HUES48 (cell line): ENCODE measurements around the gene LAMA5.

Experiments
- H3K27ac ChIP-seq: one replicate; pipeline ENCODE4 v1.7.0; 2013; ENCODE audit warnings: low read depth, low read length, inconsistent platforms
- H3K27me3 ChIP-seq: 2 replicates; pipeline ENCODE4 v1.6.1; 2013; ENCODE audit warnings: mild to moderate bottlenecking, low read length; ENCODE audit not compliant: control insufficient read depth, insufficient read depth
- H3K36me3 ChIP-seq: 2 replicates; pipeline ENCODE4 v1.6.1; 2013; ENCODE audit warnings: low read length; ENCODE audit not compliant: control insufficient read depth, insufficient read depth
- H3K4me1 ChIP-seq: 2 replicates; pipeline ENCODE4 v1.6.1; 2013; ENCODE audit warnings: mild to moderate bottlenecking, low read length; ENCODE audit not compliant: control insufficient read depth, insufficient read depth
- H3K4me3 ChIP-seq: 2 replicates; pipeline ENCODE4 v1.5.1; 2013; ENCODE audit warnings: mild to moderate bottlenecking, low read depth, low read length
- H3K9ac ChIP-seq: 2 replicates; pipeline ENCODE4 v1.6.1; 2013; ENCODE audit warnings: mild to moderate bottlenecking, low read depth, low read length, moderate library complexity
- H3K9me3 ChIP-seq: 2 replicates; pipeline ENCODE4 v1.6.1; 2013; ENCODE audit warnings: low read length; ENCODE audit not compliant: control insufficient read depth, insufficient read depth

Gene LAMA5

DNA sequence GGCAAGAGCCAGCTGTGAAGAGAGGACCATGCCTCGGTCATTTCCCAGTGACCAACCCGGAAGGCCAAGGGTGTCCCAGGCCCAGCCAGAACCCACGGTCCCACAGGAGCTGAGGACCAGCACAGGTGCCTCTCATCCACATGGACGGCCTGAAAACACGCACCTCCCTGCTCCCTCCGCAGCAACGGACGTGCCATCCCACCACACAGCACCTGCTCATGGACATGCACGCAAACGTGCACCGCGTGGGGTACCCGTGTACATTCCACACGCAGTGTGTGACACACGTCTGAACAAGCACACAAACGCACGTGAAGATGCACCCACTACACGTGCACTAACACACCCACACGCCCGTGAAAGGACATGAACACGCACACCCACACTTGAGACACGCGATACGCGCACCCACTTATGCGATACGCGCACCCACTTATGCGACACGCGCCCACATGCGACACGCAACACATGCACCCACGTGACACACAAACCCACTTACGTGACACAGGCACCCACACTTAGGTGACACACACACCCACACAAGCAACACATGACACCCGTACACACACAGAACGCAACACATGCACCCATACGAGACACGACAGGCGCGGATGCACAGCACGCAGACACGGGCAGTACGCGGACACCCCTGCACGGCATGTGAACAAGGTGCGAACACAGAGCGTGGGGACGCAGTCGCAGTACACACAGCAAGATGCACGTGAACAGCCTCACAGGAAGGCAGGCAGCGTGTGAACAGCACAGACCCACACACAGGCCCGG is 30.1 kb downstream of the LAMA5 start:
- H3K27ac ChIP-seq, result no peak overlapping the region
- H3K4me3 ChIP-seq, result no peak overlapping the region
- no peaks in the 10 kb centered on the region for H3K9me3 ChIP-seq
- H3K27me3 ChIP-seq, result no peaks in the 10 kb centered on the region
- no peak overlapping the region for H3K9ac ChIP-seq
- peaks cover 90% of the 10 kb centered on the region for H3K36me3 ChIP-seq
- H3K4me1 ChIP-seq, result no peaks in the 10 kb centered on the region

DNA sequence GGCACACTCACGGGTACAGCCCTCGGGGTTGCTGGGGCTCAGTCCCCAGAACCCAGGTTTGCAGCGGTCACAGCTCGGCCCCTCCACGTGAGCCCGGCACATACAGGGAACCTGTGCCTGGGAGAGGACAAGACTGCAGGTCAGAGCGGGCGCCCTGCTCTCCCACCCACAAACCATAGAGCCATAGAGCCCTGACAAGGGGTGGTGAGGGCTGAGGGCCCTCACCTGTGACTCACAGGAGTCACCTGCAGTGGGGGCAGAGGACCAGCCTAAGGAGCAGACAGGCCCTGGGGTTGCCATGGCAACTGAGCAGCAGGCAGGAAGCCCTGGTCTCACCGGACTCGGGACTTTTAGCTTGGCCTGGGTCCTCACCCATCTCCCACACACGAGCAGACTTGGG is 30.8 kb downstream of the LAMA5 start:
- H3K4me3 ChIP-seq, result no peak overlapping the region
- H3K36me3 ChIP-seq, result peaks cover 90% of the 10 kb centered on the region
- no peaks in the 10 kb centered on the region for H3K4me1 ChIP-seq
- no peaks in the 10 kb centered on the region for H3K9me3 ChIP-seq
- H3K27ac ChIP-seq, result no peak overlapping the region
- no peak overlapping the region for H3K9ac ChIP-seq
- H3K27me3 ChIP-seq, result no peaks in the 10 kb centered on the region

DNA sequence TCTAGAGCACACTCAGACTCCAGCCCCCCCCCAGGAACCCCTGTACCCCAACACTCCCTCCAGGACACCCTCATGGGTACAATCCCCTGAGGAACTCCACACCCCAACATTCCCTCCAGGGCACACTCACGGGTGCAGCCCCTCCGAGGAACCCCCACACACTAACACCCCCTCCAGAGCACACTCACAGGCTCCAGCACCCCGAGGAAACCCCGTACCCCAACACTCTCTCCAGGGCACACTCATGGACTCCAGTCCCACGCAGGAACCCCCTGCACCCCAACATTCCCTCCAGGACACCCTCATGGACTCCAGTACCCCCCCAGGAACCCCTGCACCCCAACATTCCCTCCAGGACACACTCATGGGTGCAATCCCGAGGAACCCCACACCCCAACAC is 31.6 kb downstream of the LAMA5 start:
- Histone ChIP-seq H3K27ac (no peak overlapping the region), H3K9me3 (no peaks in the 10 kb centered on the region), H3K4me1 (no peaks in the 10 kb centered on the region), H3K36me3 (peaks cover 89% of the 10 kb centered on the region), H3K9ac (no peak overlapping the region), H3K27me3 (no peaks in the 10 kb centered on the region), H3K4me3 (no peak overlapping the region)

DNA sequence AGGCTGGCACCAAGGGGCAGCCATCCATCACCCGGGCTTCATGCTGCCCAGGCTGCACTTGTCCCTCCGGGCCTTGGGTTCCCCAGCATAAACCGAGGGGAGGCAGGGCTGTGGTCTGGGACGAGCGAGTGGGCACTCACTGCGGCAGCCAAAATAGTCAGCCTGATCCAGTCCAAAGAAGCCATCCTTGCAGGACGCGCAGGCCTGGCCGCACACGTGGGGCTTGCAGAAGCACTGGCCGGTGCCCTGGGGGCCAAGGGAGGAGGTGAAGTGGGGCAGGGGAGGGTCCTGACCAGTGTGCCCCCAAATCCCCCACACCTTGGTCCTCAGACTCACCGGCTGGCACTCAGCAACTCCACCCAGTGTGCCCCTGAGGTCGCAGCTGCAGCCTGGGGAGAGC is 32.2 kb downstream of the LAMA5 start:
- Histone ChIP-seq H3K4me1 (no peaks in the 10 kb centered on the region), H3K9me3 (no peaks in the 10 kb centered on the region), H3K9ac (no peak overlapping the region), H3K27me3 (no peaks in the 10 kb centered on the region), H3K4me3 (no peak overlapping the region), H3K36me3 (peaks cover 91% of the 10 kb centered on the region), H3K27ac (no peak overlapping the region)

GRCh38 chr20:62333820-62334595 is 33.1 kb downstream of the LAMA5 start:
- Histone ChIP-seq H3K4me3 (no peak overlapping the region), H3K9ac (no peak overlapping the region), H3K36me3 (peaks cover 93% of the 10 kb centered on the region), H3K9me3 (no peaks in the 10 kb centered on the region), H3K4me1 (no peaks in the 10 kb centered on the region), H3K27me3 (no peaks in the 10 kb centered on the region), H3K27ac (no peak overlapping the region)

DNA sequence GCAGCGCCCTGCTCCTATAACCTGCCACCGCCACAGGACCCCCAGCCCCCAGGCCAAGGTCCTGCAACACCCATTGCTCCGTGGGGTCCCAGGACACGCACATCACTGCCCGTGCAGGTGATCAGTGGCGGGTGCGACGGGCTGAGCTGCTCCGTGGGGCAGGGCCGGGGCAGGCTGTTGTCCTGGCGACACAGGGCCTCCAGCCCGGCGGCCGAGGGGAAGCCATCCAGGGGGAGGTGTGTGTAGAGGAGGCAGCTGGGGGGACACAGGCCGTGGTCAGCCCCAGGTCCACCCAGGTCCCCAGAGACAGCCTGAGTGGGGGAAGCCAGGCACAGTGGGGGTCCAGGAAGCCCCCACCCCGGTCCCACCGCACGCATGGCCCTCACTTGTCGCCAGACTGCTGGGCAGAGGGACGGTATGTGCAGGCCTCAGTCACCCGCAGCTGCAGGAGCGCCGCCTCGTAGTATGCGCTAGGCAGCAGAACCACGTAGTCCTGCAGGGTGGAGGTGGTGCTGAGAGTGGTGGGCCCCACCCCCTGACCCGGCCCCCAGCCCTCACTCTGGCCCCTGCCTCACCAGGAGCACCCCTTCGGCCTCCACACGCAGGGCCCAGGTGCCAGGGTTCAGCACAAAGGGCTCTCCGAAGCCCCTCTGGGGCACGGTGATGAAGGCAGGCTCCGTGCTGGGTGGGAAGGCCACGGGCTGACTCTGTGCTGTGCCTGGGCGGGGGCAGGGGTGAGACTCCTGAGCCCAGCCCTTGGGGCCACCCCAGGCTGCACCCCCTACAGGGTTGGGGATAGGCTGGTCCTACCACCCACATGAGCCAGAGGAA is 33.9 kb downstream of the LAMA5 start:
- no peaks in the 10 kb centered on the region for H3K4me1 ChIP-seq
- no peaks in the 10 kb centered on the region for H3K9me3 ChIP-seq
- H3K4me3 ChIP-seq, result no peak overlapping the region
- no peaks in the 10 kb centered on the region for H3K27me3 ChIP-seq
- no peak overlapping the region for H3K9ac ChIP-seq
- no peak overlapping the region for H3K27ac ChIP-seq
- H3K36me3 ChIP-seq, result peaks cover 94% of the 10 kb centered on the region

- Histone ChIP-seq H3K36me3 (peaks cover 94% of the 10 kb centered on the region), H3K4me3 (no peak overlapping the region), H3K9me3 (no peaks in the 10 kb centered on the region), H3K4me1 (no peaks in the 10 kb centered on the region), H3K27me3 (no peaks in the 10 kb centered on the region), H3K27ac (no peak overlapping the region), H3K9ac (no peak overlapping the region)
Observed at GRCh38 chr20:62332421-62332820, 34.7 kb downstream of the LAMA5 start.

DNA sequence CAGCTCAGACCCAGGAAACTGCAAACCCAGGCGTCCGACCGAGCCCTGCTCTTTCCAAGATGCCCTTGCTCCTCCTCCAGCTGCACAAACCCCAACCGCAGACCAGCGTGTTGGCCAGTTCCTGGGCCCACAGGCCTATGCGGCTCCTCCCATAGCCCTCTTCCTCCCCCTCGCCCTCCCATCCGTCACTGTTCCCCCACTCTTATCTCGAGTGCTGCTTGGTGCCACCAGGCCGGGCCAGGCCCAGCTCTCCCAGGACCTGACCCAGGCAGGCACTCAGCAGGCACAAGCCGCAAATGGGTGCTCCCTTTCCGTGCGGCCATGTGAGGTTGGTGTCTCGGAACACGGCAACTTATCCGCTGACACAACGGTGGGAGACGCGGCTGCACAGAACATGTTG is 35.8 kb downstream of the LAMA5 start:
- no peaks in the 10 kb centered on the region for H3K4me1 ChIP-seq

GRCh38 chr20:62330576-62331317 is 36.4 kb downstream of the LAMA5 start:
- Histone ChIP-seq H3K36me3 (peaks cover 94% of the 10 kb centered on the region), H3K4me3 (no peak overlapping the region), H3K4me1 (no peaks in the 10 kb centered on the region), H3K27ac (no peak overlapping the region), H3K9me3 (no peaks in the 10 kb centered on the region), H3K27me3 (no peaks in the 10 kb centered on the region), H3K9ac (no peak overlapping the region)

More for the DNA sequence above, 35.8 kb downstream of the LAMA5 start:
- Histone ChIP-seq H3K27ac (no peak overlapping the region), H3K9me3 (no peaks in the 10 kb centered on the region), H3K4me3 (no peak overlapping the region), H3K36me3 (peaks cover 94% of the 10 kb centered on the region), H3K9ac (no peak overlapping the region), H3K27me3 (no peaks in the 10 kb centered on the region)
